ENCODE results near the gene IFITM2. TPM values are rescaled to one million over a fixed set of nuclear protein-coding genes. Genes with fewer than 3 reads are reported as not detected.
A peak's percentile ranks its signal among the peaks of the same experiment; 100 is the strongest.

The IFITM2 gene
- total RNA-seq, 6 experiments from 2014 or later = 157 to 624 (median 390) TPM

DNA sequence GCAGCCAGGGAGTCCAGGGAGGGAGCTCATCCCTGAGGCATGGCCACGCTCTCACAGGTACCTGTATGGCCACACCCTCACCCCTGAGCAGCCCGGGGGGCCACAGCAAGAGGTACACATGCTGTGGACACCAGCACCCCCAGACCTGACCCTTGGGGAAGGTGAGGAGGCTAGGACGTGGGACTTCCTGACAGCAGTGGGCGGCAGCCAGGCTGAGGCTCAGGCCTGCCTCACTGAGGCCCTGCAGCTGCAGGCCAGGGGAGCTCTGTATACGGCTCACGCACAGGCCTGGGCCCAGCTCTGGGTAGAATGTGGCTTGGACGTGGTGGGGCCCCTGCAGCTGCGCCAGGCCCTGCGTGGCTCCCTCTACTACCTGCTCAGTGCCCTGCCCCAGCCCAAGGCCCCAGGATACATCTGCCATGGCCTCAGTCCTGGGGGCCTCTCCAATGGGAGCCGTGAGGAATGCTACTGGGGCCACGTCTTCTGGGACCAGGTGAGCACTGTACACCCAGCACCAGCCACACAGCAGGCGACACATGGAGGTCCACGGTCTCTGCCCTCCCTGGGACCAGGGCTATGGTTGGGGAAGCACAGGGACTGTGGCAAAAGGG is 16.9 kb upstream of the IFITM2 start:
- DNase-seq (peak; percentile 20 to 51 (median 47)), ATAC-seq (no peak)
- Histone ChIP-seq H3K9me3 (no peaks in the 10 kb centered on the region), H3K4me3 (no peak overlapping the region), H3K4me1 (no peaks in the 10 kb centered on the region), H3K36me3 (no peaks in the 10 kb centered on the region), H3K27me3 (no peaks in the 10 kb centered on the region), H3K27ac (no peak overlapping the region)
- 83% methylated on average over 2 of the region's 13 CpGs for WGBS (ENCODE audit: insufficient coverage, low coverage, low lambda C conversion rate, missing lambda C conversion rate)
- TF ChIP-seq, protein P1, sequence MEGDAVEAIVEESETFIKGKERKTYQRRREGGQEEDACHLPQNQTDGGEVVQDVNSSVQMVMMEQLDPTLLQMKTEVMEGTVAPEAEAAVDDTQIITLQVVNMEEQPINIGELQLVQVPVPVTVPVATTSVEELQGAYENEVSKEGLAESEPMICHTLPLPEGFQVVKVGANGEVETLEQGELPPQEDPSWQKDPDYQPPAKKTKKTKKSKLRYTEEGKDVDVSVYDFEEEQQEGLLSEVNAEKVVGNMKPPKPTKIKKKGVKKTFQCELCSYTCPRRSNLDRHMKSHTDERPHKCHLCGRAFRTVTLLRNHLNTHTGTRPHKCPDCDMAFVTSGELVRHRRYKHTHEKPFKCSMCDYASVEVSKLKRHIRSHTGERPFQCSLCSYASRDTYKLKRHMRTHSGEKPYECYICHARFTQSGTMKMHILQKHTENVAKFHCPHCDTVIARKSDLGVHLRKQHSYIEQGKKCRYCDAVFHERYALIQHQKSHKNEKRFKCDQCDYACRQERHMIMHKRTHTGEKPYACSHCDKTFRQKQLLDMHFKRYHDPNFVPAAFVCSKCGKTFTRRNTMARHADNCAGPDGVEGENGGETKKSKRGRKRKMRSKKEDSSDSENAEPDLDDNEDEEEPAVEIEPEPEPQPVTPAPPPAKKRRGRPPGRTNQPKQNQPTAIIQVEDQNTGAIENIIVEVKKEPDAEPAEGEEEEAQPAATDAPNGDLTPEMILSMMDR (IDR thresholded peaks at IDR 0.05) = no peak
- TF ChIP-seq POLR2A (IDR thresholded peaks at IDR 0.05) = no peak
- intact Hi-C loops (cut with DNase I) = loop anchor here in 1 of 2 donors (5.0 kb wide), 1 partner anchor 77 kb away; the partner anchor contains the start of gene B4GALNT4

DNA sequence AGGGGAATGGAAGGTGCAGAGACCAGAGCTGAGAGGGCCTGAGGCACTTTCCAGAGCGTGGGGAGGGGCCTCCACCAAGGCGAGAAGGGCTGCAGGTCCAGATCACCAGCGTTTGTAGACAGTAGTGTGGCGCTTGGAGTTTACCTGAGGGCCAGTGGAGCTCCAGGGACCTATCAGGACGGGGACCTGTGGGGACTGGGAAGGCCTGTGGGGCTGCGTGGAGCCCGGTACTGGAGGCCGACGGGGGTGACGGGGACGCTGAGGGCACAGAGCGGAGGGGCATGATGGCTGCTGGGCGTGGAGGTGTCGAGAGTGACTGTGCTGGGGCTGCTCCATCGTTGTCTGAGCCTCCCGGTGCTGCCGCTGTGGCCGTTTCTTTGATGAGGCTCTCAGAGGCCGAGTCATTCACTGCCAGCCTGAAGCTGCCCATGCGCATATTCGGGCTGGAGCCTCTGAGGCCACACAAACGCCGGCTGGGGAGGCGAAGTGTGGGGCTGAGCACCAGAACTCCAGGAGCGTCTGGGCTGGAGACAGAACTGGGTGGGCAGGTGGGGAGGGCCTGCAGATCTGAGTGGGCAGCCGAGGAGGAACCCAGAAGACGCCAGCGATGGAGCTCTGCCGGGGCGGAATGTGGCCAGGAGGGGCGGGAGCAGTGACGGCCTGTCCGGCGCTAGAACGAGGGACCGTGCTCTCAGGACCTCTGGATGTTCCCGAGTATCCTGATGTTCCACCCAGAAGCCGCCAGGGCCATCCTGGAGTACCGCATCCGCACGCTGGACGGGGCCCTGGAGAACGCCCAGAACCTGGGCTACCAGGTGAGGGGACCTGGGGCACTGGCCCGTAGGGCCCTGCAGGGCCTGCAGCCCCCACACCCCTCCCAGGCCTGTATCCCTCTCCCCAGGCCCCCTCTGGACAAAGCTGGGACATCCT is 16.1 kb upstream of the IFITM2 start:
- intact Hi-C loops (cut with DNase I) = loop anchor here in 1 of 2 donors (5.0 kb wide), 1 partner anchor 76 kb away; the partner anchor contains the start of gene B4GALNT4
- Histone ChIP-seq H3K27me3 (no peaks in the 10 kb centered on the region), H3K4me3 (no peak overlapping the region), H3K27ac (no peak overlapping the region), H3K36me3 (no peaks in the 10 kb centered on the region), H3K4me1 (no peaks in the 10 kb centered on the region), H3K9me3 (no peaks in the 10 kb centered on the region)
- DNase-seq (peak; percentile 20 to 54 (median 50)), ATAC-seq (no peak)
- TF ChIP-seq POLR2A (IDR thresholded peaks at IDR 0.05) = no peak
- TF ChIP-seq, protein P1 (IDR thresholded peaks at IDR 0.05) = no peak
- 100% methylated on average over 5 of the region's 44 CpGs for WGBS (ENCODE audit: insufficient coverage, low coverage, low lambda C conversion rate, missing lambda C conversion rate)

DNA sequence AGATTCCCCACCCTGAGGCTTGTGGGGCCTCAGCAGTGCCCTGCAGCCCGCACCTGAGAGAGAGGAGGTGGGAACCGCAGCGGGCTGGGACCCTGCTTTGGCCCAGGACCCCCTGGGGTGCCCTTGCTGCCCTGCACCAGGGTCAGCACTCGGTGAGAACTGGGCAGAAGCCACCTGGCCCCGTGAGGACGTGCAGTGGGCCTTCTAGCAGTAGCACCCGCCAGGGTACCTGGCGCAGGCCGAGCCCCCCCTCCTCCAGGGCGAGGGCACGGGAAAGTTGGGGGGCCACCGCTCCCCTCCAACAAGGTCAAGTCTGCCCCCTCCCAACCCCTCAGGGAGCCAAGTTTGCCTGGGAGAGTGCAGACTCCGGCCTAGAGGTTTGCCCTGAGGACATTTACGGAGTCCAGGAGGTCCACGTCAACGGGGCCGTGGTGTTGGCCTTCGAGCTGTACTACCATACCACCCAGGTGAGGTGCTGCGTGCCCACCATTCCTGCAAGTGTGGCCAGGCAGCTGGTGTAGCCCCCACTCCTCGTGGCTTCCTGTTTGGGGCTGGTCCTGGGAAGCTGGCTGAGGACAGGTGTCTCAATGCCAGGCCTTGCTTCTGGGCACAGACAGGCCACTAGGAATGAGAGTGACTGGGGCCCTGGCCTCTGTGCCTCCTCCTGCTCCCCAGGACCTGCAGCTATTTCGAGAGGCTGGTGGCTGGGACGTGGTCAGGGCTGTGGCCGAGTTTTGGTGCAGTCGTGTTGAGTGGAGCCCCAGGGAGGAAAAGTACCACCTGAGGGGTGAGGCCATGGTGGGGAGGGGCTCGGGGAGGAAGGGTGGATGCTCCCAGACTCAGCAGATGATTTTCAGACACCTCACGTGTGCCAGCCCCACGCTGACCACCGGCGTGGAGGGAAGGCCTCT is 15.2 kb upstream of the IFITM2 start:
- no peaks in the 10 kb centered on the region for H3K27me3 ChIP-seq
- ATAC-seq (no peak), DNase-seq (peak in 2 of 3 donors; percentile 15 to 46)
- H3K36me3 ChIP-seq = no peaks in the 10 kb centered on the region
- H3K4me1 ChIP-seq = no peaks in the 10 kb centered on the region
- H3K4me3 ChIP-seq = no peak overlapping the region
- TF ChIP-seq, protein P1 (IDR thresholded peaks at IDR 0.05) = no peak
- no peak for TF ChIP-seq POLR2A (IDR thresholded peaks at IDR 0.05)
- no CpG with 5 or more reads among the region's 29 CpGs for WGBS (ENCODE audit: insufficient coverage, low coverage, low lambda C conversion rate, missing lambda C conversion rate)
- no peaks in the 10 kb centered on the region for H3K9me3 ChIP-seq
- intact Hi-C loops (cut with DNase I) = loop anchor here in 1 of 2 donors (5.0 kb wide), 1 partner anchor 75 kb away; the partner anchor contains the start of gene B4GALNT4
- H3K27ac ChIP-seq = no peak overlapping the region

DNA sequence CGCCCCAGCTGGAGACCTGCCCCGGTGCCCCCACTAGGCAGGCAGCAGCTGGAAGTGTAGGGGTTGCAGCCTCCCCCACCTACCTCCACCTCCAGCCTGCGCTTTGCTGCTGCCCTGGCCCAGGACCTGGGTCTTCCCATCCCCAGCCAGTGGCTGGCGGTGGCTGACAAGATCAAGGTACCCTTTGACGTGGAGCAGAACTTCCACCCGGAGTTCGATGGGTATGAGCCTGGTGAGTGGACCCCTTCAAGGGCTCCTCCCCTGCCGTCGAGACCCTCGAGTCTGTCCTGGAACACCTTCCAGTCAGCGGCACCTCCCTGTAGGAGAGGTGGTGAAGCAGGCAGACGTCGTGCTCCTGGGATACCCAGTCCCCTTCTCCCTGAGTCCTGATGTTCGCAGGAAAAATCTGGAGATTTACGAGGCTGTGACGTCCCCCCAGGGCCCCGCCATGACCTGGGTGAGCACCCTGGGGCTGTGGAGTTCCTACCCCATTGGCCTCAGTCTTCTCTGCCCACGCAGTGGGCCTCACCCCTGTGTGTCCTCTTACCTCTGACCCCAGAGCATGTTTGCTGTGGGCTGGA is 14.3 kb upstream of the IFITM2 start:
- TF ChIP-seq, protein P1 (IDR thresholded peaks at IDR 0.05) = no peak
- no peak for ATAC-seq
- no peak overlapping the region for H3K4me3 ChIP-seq
- no peaks in the 10 kb centered on the region for H3K27me3 ChIP-seq
- H3K9me3 ChIP-seq = no peaks in the 10 kb centered on the region
- H3K36me3 ChIP-seq = no peaks in the 10 kb centered on the region
- H3K4me1 ChIP-seq = no peaks in the 10 kb centered on the region
- intact Hi-C loops (cut with DNase I) = loop anchor here in 1 of 2 donors (5.0 kb wide), 1 partner anchor 74 kb away; the partner anchor contains the start of gene B4GALNT4
- no CpG with 5 or more reads among the region's 18 CpGs for WGBS (ENCODE audit: insufficient coverage, low coverage, low lambda C conversion rate, missing lambda C conversion rate)
- peak in 2 of 3 donors; percentile 16 to 39 for DNase-seq
- H3K27ac ChIP-seq = no peak overlapping the region

Data from right lobe of liver (tissue), 6 donors.